ENCODE results near the gene SCP2. TPM values are rescaled to one million over a fixed set of nuclear protein-coding genes. Genes with fewer than 3 reads are reported as not detected.
A peak's percentile ranks its signal among the peaks of the same experiment; 100 is the strongest.

The SCP2 gene
- total RNA-seq, 1 donor from 2014 or later = 89.8 TPM

DNA sequence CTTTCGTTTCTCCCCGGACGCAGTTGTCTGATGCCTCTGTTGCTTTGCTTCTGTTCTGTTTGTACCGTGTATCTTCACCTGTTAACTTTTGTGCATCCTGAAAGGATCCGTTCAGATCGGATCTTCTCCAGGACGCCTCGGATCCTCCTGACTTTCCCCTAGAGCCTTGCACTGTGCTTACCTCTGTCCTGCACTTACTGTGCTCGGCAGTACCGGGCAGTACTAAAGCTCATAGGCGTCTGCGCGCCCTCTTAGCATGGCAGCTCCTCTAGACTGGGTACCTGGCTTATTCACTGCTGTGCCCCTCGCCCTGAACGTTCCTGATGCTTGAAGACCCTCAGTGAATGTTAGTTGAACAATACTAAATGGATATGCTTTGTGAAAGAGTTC lies 934 bp downstream of the SCP2 start:
- peak overlapping the region; percentile 80 for H3K9ac ChIP-seq (ENCODE audit: low read length)
- Mint-ChIP-seq H3K4me1 (ENCODE audit: low read depth, unreplicated experiment) (no peaks in the 10 kb centered on the region), H3K27me3 (ENCODE audit: low read depth, unreplicated experiment) (peaks cover 27% of the 10 kb centered on the region), H3K4me3 (ENCODE audit: unreplicated experiment) (peak overlapping the region; percentile 95), H3K27ac (ENCODE audit: unreplicated experiment) (peak overlapping the region; percentile 70), H3K9me3 (ENCODE audit: unreplicated experiment) (no peaks in the 10 kb centered on the region), H3K36me3 (ENCODE audit: low read depth, unreplicated experiment) (peaks cover 1% of the 10 kb centered on the region)
- no peaks in the 10 kb centered on the region for H3K27me3 ChIP-seq (ENCODE audit: insufficient read depth, low read length)
- H3K4me1 ChIP-seq (ENCODE audit: insufficient read depth, low read length) = no peaks in the 10 kb centered on the region
- TF ChIP-seq, protein P1, sequence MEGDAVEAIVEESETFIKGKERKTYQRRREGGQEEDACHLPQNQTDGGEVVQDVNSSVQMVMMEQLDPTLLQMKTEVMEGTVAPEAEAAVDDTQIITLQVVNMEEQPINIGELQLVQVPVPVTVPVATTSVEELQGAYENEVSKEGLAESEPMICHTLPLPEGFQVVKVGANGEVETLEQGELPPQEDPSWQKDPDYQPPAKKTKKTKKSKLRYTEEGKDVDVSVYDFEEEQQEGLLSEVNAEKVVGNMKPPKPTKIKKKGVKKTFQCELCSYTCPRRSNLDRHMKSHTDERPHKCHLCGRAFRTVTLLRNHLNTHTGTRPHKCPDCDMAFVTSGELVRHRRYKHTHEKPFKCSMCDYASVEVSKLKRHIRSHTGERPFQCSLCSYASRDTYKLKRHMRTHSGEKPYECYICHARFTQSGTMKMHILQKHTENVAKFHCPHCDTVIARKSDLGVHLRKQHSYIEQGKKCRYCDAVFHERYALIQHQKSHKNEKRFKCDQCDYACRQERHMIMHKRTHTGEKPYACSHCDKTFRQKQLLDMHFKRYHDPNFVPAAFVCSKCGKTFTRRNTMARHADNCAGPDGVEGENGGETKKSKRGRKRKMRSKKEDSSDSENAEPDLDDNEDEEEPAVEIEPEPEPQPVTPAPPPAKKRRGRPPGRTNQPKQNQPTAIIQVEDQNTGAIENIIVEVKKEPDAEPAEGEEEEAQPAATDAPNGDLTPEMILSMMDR (IDR thresholded peaks at IDR 0.05; ENCODE audit: insufficient read depth, low read depth, low read length) = no peak
- no peak for TF ChIP-seq EZH2 (IDR thresholded peaks at IDR 0.05; ENCODE audit: insufficient read depth, low read length)
- H3K4me3 ChIP-seq (ENCODE audit: insufficient read depth, low read depth, low read length) = peak overlapping the region; percentile 72
- H4K20me1 ChIP-seq (ENCODE audit: insufficient read depth, low read length) = no peaks in the 10 kb centered on the region
- H3K36me3 ChIP-seq (ENCODE audit: insufficient read depth, low read length) = no peaks in the 10 kb centered on the region
- no peaks in the 10 kb centered on the region for H3K9me3 ChIP-seq (ENCODE audit: insufficient read depth, low read depth, low read length)
- H3K27ac ChIP-seq (ENCODE audit: low read depth, low read length) = no peak overlapping the region
- H3K79me2 ChIP-seq (ENCODE audit: insufficient read depth, low read length) = no peaks in the 10 kb centered on the region
- peak overlapping the region; percentile 89 for H3K4me2 ChIP-seq (ENCODE audit: low read length)
- DNase-seq (ENCODE audit: low read depth) = no peak
- H2AFZ ChIP-seq (ENCODE audit: low read depth, low read length) = peak overlapping the region; percentile 95
- no peak for FAIRE-seq

- Histone ChIP-seq H3K4me1 (ENCODE audit: insufficient read depth, low read length) (no peaks in the 10 kb centered on the region), H3K36me3 (ENCODE audit: insufficient read depth, low read length) (no peaks in the 10 kb centered on the region), H3K4me3 (ENCODE audit: insufficient read depth, low read depth, low read length) (no peak overlapping the region), H3K9me3 (ENCODE audit: insufficient read depth, low read depth, low read length) (no peaks in the 10 kb centered on the region), H3K79me2 (ENCODE audit: insufficient read depth, low read length) (no peaks in the 10 kb centered on the region), H3K27ac (ENCODE audit: low read depth, low read length) (no peak overlapping the region), H2AFZ (ENCODE audit: low read depth, low read length) (no peak overlapping the region), H3K27me3 (ENCODE audit: insufficient read depth, low read length) (no peaks in the 10 kb centered on the region), H4K20me1 (ENCODE audit: insufficient read depth, low read length) (no peaks in the 10 kb centered on the region), H3K9ac (ENCODE audit: low read length) (no peak overlapping the region), H3K4me2 (ENCODE audit: low read length) (no peak overlapping the region)
- no peak for TF ChIP-seq EZH2 (IDR thresholded peaks at IDR 0.05; ENCODE audit: insufficient read depth, low read length)
- TF ChIP-seq, protein P1 (IDR thresholded peaks at IDR 0.05; ENCODE audit: insufficient read depth, low read depth, low read length) = no peak
- Mint-ChIP-seq H3K36me3 (ENCODE audit: low read depth, unreplicated experiment) (peaks cover 1% of the 10 kb centered on the region), H3K4me1 (ENCODE audit: low read depth, unreplicated experiment) (no peaks in the 10 kb centered on the region), H3K27me3 (ENCODE audit: low read depth, unreplicated experiment) (peaks cover 25% of the 10 kb centered on the region), H3K27ac (ENCODE audit: unreplicated experiment) (no peak overlapping the region), H3K9me3 (ENCODE audit: unreplicated experiment) (no peaks in the 10 kb centered on the region), H3K4me3 (ENCODE audit: unreplicated experiment) (no peak overlapping the region)
- DNase-seq (ENCODE audit: low read depth) = no peak
- no peak for FAIRE-seq
Measured at GRCh38 chr1:52929019-52929418, 1.9 kb downstream of the SCP2 start.

GRCh38 chr1:52937433-52938182 lies 10.5 kb downstream of the SCP2 start:
- Mint-ChIP-seq H3K4me3 (ENCODE audit: unreplicated experiment) (no peak overlapping the region), H3K9me3 (ENCODE audit: unreplicated experiment) (peaks cover 2% of the 10 kb centered on the region), H3K27me3 (ENCODE audit: low read depth, unreplicated experiment) (peaks cover 2% of the 10 kb centered on the region), H3K36me3 (ENCODE audit: low read depth, unreplicated experiment) (no peaks in the 10 kb centered on the region), H3K4me1 (ENCODE audit: low read depth, unreplicated experiment) (peaks cover 4% of the 10 kb centered on the region), H3K27ac (ENCODE audit: unreplicated experiment) (no peak overlapping the region)
- DNase-seq (ENCODE audit: low read depth) (no peak), FAIRE-seq (no peak)
- no peak overlapping the region for H2AFZ ChIP-seq (ENCODE audit: low read depth, low read length)
- no peaks in the 10 kb centered on the region for H3K79me2 ChIP-seq (ENCODE audit: insufficient read depth, low read length)
- H3K4me3 ChIP-seq (ENCODE audit: insufficient read depth, low read depth, low read length) = no peak overlapping the region
- H3K27ac ChIP-seq (ENCODE audit: low read depth, low read length) = no peak overlapping the region
- H3K9ac ChIP-seq (ENCODE audit: low read length) = no peak overlapping the region
- H4K20me1 ChIP-seq (ENCODE audit: insufficient read depth, low read length) = no peaks in the 10 kb centered on the region
- no peak overlapping the region for H3K4me2 ChIP-seq (ENCODE audit: low read length)
- no peak for TF ChIP-seq EZH2 (IDR thresholded peaks at IDR 0.05; ENCODE audit: insufficient read depth, low read length)
- TF ChIP-seq, protein P1 (IDR thresholded peaks at IDR 0.05; ENCODE audit: insufficient read depth, low read depth, low read length) = no peak
- H3K9me3 ChIP-seq (ENCODE audit: insufficient read depth, low read depth, low read length) = no peaks in the 10 kb centered on the region
- no peaks in the 10 kb centered on the region for H3K36me3 ChIP-seq (ENCODE audit: insufficient read depth, low read length)
- no peaks in the 10 kb centered on the region for H3K4me1 ChIP-seq (ENCODE audit: insufficient read depth, low read length)
- no peaks in the 10 kb centered on the region for H3K27me3 ChIP-seq (ENCODE audit: insufficient read depth, low read length)

All from astrocyte (in vitro differentiated cells and primary cell).